PC-9 (cell line): ENCODE measurements around the gene MNT. TPM values are rescaled to one million over a fixed set of nuclear protein-coding genes. Genes with fewer than 3 reads are reported as not detected.
"Not testable (repeated sequence)": the region's sequence is repeated elsewhere in the genome, so short reads cannot be mapped to it uniquely, and the experiment has no call there.

Experiments used
- Bru-seq: library from RNA; stranded (reverse); fragments of 400-500 nt; gene quantifications from one replicate; lab custom pipeline; 2021; lab: Mats Ljungman, UMichigan
- BruChase-seq, 2 experiments: library from RNA; stranded (reverse); fragments of 400-500 nt; gene quantifications; one replicate each; lab custom pipeline; 2021; lab: Mats Ljungman, UMichigan
- BruUV-seq: library from RNA; stranded (reverse); fragments of 400-500 nt; replicated peaks from 2 replicates; lab custom pipeline; 2021; lab: Mats Ljungman, UMichigan
- CTCF ChIA-PET: fragments of 300-600 bp; sonication (Branson Sonifier 250); formaldehyde crosslinking; loops from one replicate; lab custom pipeline; 2022; ENCODE audit warnings: antibody characterized with exemption; lab: Charles Lee
- POLR2A ChIA-PET: fragments of 300-600 bp; sonication (Branson Sonifier 250); formaldehyde crosslinking; loops from one replicate; lab custom pipeline; 2022; ENCODE audit warnings: antibody characterized with exemption; ENCODE audit not compliant: unreplicated experiment; lab: Charles Lee
- DNase-seq, 2 experiments: peaks; one replicate each; pipeline versions ENCODE4 v3.0.0 to v3.0.0-alpha.2; 2015 to 2022; ENCODE audit warnings: mixed read lengths in 1 of 2
- H2AFZ ChIP-seq: fragments of 200-600 bp; sonication (generic); 2 replicates; pipeline ENCODE4 v1.8.1; 2017; ENCODE audit warnings: antibody characterized with exemption
- H3F3A ChIP-seq: fragments of 200-600 bp; sonication (generic); 2 replicates; pipeline ENCODE4 v1.8.1; 2017; ENCODE audit warnings: antibody characterized with exemption, mild to moderate bottlenecking, low read depth; ENCODE audit not compliant: insufficient read depth
- H3K27ac ChIP-seq: fragments of 200-600 bp; sonication (generic); 2 replicates; pipeline ENCODE4 v1.6.1; 2016; ENCODE audit warnings: mixed run types
- H3K27me3 ChIP-seq: fragments of 200-600 bp; sonication (generic); 2 replicates; pipeline ENCODE4 v1.6.1; 2016; ENCODE audit warnings: low read depth, mixed run types; ENCODE audit not compliant: insufficient read depth
- H3K36me3 ChIP-seq: fragments of 200-600 bp; sonication (generic); 2 replicates; pipeline ENCODE4 v1.6.1; 2016; ENCODE audit warnings: low read depth, mixed run types
- H3K4me1 ChIP-seq: fragments of 200-600 bp; sonication (generic); replicated peaks from 2 replicates; pipeline ENCODE4 v1.6.1; 2016; ENCODE audit warnings: mixed run types; ENCODE audit not compliant: insufficient read depth
- H3K4me2 ChIP-seq: fragments of 200-600 bp; sonication (generic); 2 replicates; pipeline ENCODE4 v1.6.1; 2017; ENCODE audit warnings: mixed run types
- H3K4me3 ChIP-seq: fragments of 200-600 bp; sonication (generic); 2 replicates; pipeline ENCODE4 v1.6.1; 2016; ENCODE audit warnings: mixed run types
- H3K79me2 ChIP-seq: fragments of 200-600 bp; sonication (generic); 2 replicates; pipeline ENCODE4 v1.6.1; 2017; ENCODE audit warnings: low read depth, mixed run types
- H3K9me2 ChIP-seq: fragments of 200-600 bp; sonication (generic); 2 replicates; pipeline ENCODE4 v1.8.1; 2017; ENCODE audit warnings: mild to moderate bottlenecking; ENCODE audit not compliant: insufficient read depth
- H3K9me3 ChIP-seq: fragments of 200-600 bp; sonication (generic); 2 replicates; pipeline ENCODE4 v1.8.1; 2016; ENCODE audit warnings: low read depth; ENCODE audit not compliant: insufficient read depth
- H4K20me1 ChIP-seq: fragments of 200-600 bp; sonication (generic); 2 replicates; pipeline ENCODE4 v1.8.1; 2017; ENCODE audit not compliant: insufficient read depth
- CTCF ChIP-seq: fragments of 200-600 bp; sonication (generic); conservative IDR thresholded peaks from 2 replicates; pipeline ENCODE4 v1.6.1; 2017; ENCODE audit warnings: mixed run types, antibody characterized with exemption, mild to moderate bottlenecking, moderate library complexity
- EZH2 ChIP-seq: fragments of 200-600 bp; sonication (generic); IDR thresholded peaks from 2 replicates; pipeline ENCODE4 v1.8.0; 2017; ENCODE audit warnings: antibody characterized with exemption, low read depth
- intact Hi-C: fragments of 100-400 bp; cut with micrococcal nuclease; formaldehyde crosslinking; loops from one replicate; pipeline ENCODE4 v1.10.0; 2022; ENCODE audit not compliant: unreplicated experiment
- long read RNA-seq: library from polyadenylated mRNA; stranded (forward); transcript quantifications from one replicate; pipeline ENCODE4 v2.0.0, GENCODE V29; 2022
- total RNA-seq: library from RNA; stranded (reverse); gene quantifications from 2 replicates; pipeline ENCODE4 v1.2.3, GENCODE V29; 2021

MNT gene
- total RNA-seq (60.7 and 72.3 TPM in 2 replicates), Bru-seq, nascent RNA (percentile 76 among the genes with signal in this experiment), BruChase-seq, experiment 1, labeled RNA remaining after a 2-hour chase (percentile 87 among the genes with signal in this experiment), BruChase-seq, experiment 2, labeled RNA remaining after a 6-hour chase (percentile 91 among the genes with signal in this experiment)
- long read RNA-seq, partial matches to known transcripts, result 0 of 12 reads
- long read RNA-seq, other reads (novel, unspliced or antisense), result 12 of 12 reads

DNA sequence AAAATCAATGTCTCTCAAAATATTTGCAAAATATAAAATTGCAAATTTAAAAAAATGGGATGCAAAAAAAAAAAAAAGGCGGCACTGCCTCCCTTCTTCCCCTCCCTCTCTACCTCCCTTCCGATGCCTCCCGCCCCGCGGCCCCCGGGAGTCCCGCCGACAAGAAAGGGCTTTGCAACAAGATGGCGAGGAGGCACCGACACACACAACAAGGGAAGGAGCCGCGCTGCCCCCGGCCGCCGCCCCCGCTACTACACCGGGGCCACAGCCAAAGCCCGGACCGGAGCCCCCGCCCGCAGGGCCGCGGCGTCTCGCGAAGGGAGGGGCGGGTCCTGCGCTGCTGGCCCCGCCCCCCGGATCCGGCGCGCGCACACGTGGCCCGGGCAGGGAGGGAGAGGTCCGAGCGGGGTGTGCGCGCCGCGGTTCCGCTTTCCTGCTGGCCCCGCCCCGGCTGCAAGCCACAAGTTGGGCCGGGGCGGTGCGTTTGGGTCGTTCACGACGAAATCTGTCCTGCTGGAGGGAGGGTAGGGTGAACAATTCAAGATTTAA is at the start of gene MNT:
MNT (minus strand) TSS at position 184 of the 549 bp plus-strand sequence. CDS start 348 bp downstream, outside the sequence.
- intact Hi-C loops, result loop anchor here (1.0 to 10.0 kb wide), 8 partner anchors 9 to 756 kb away; partner anchors contain the start of genes RILP, SCARF1, SMG6 and SRR

GRCh38 chr17:2450016-2450650 is 49.3 kb upstream of the MNT start:
- Histone ChIP-seq H3F3A (peaks cover 30% of the 10 kb centered on the region; the same call in 1 of the 2 replicates), H3K9me3 (no peaks in the 10 kb centered on the region), H3K4me2 (no peak overlapping the region), H3K79me2 (peaks cover 6% of the 10 kb centered on the region; the same call in 1 of the 2 replicates), H3K4me1 (no peaks in the 10 kb centered on the region), H3K27me3 (no peaks in the 10 kb centered on the region), H3K36me3 (peaks cover 3% of the 10 kb centered on the region; the same call in 1 of the 2 replicates), H3K9me2 (0 out of 2 replicates have a peak, but pooled peaks cover 3% of the 10 kb centered on the region), H4K20me1 (0 out of 2 replicates have a peak, but pooled peaks cover 3% of the 10 kb centered on the region), H2AFZ (no peak overlapping the region), H3K27ac (no peak overlapping the region), H3K4me3 (no peak overlapping the region)
- ChIA-PET POLR2A (no interaction called here), CTCF (no interaction called here)
- no TSS peak for BruUV-seq
- TF ChIP-seq CTCF (no peak), EZH2 (no peak)
- intact Hi-C loops, result no loop called here
- DNase-seq, result no peak

More for the DNA sequence above, at the start of gene MNT:
- Histone ChIP-seq H3K4me3 (peak within 1 kb of the TSS; percentile 96), H3K27ac (peak within 1 kb of the TSS; percentile 96), H3K9me3 (no peaks in the 10 kb centered on the region), H3K4me2 (peak within 1 kb of the TSS; percentile 99), H3K79me2 (peaks cover 36% of the 10 kb centered on the region), H4K20me1 (peaks cover 13% of the 10 kb centered on the region), H3K9me2 (no peaks in the 10 kb centered on the region), H3K36me3 (no peaks in the 10 kb centered on the region), H3K4me1 (peaks cover 65% of the 10 kb centered on the region), H3F3A (peaks cover 58% of the 10 kb centered on the region), H2AFZ (peak within 1 kb of the TSS; percentile 77), H3K27me3 (no peaks in the 10 kb centered on the region)
- peak; percentile 77 to 96 for DNase-seq
- TF ChIP-seq CTCF (no peak), EZH2 (no peak)
- ChIA-PET CTCF (interaction anchor here (1.7 kb wide), 1 partner anchor 18 kb away, joined by 4 read pairs; no protein-coding TSS in a partner anchor), POLR2A (interaction anchor here (0.6 to 1.0 kb wide), 3 partner anchors 8 to 19 kb away, joined by 3 to 26 read pairs (median 5); no protein-coding TSS in a partner anchor)
- BruUV-seq, result no TSS peak

DNA sequence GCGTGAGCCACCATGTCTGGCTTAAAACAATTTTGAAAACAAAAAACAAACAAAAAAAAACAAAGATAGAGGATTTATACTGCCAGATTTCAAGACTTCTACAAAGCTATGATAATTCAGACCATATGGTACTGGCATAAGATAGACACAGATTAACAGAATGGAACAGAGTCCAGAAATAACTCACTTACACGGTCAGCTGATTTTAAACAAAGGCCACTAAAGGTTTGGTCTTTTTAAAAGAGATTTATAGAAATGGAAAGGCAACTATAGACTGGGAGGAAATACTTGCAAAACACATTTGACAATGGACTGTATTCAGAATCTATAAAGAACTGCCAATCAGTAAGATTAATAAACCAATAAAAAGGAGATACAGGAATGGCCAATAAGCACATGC is 48.6 kb upstream of the MNT start:
- H3K27me3 ChIP-seq, result no peaks in the 10 kb centered on the region
- TF ChIP-seq EZH2 (no peak), CTCF (no peak)
- H3K36me3 ChIP-seq, result peaks cover 8% of the 10 kb centered on the region; the same call in 1 of the 2 replicates
- H3K4me1 ChIP-seq, result no peaks in the 10 kb centered on the region
- ChIA-PET CTCF (no interaction called here), POLR2A (no interaction called here)
- H3K9me2 ChIP-seq, result 0 out of 2 replicates have a peak, but pooled peaks cover 3% of the 10 kb centered on the region
- no peak overlapping the region for H3K4me2 ChIP-seq
- no peak for DNase-seq
- H3K27ac ChIP-seq, result no peak overlapping the region
- peaks cover 11% of the 10 kb centered on the region; the same call in 1 of the 2 replicates for H3K79me2 ChIP-seq
- BruUV-seq, result no TSS peak
- H3F3A ChIP-seq, result peaks cover 31% of the 10 kb centered on the region; the same call in 1 of the 2 replicates
- H3K4me3 ChIP-seq, result no peak overlapping the region
- no peaks in the 10 kb centered on the region for H3K9me3 ChIP-seq
- H4K20me1 ChIP-seq, result peaks cover 3% of the 10 kb centered on the region; the same call in 1 of the 2 replicates
- intact Hi-C loops, result no loop called here
- no peak overlapping the region for H2AFZ ChIP-seq

GRCh38 chr17:2447479-2447878 is 46.6 kb upstream of the MNT start:
- H3K9me2 ChIP-seq, H4K20me1 ChIP-seq, H3K4me1 ChIP-seq, H3K27ac ChIP-seq, H3K9me3 ChIP-seq, H3K27me3 ChIP-seq, DNase-seq, H3K4me2 ChIP-seq, H3K4me3 ChIP-seq, BruUV-seq, intact Hi-C loops, H2AFZ ChIP-seq, CTCF ChIA-PET, POLR2A ChIA-PET: not testable (repeated sequence)
- H3F3A ChIP-seq, result peaks cover 25% of the 10 kb centered on the region; the same call in 1 of the 2 replicates
- peaks cover 11% of the 10 kb centered on the region; the same call in 1 of the 2 replicates for H3K79me2 ChIP-seq
- H3K36me3 ChIP-seq, result peaks cover 12% of the 10 kb centered on the region; the same call in 1 of the 2 replicates
